Measurements from ENCODE around the gene MRPL34. TPM values are rescaled to one million over a fixed set of nuclear protein-coding genes. Genes with fewer than 3 reads are reported as not detected.
A peak's percentile ranks its signal among the peaks of the same experiment; 100 is the strongest.
"Not testable (repeated sequence)": the region's sequence is repeated elsewhere in the genome, so short reads cannot be mapped to it uniquely, and the experiment has no call there.

MRPL34 gene
- total RNA-seq, 1 donor from 2014 or later = 118 TPM

- Mint-ChIP-seq H3K9me3 (no peaks in the 10 kb centered on the region), H3K36me3 (ENCODE audit: low read depth) (peaks cover 3% of the 10 kb centered on the region), H3K27me3 (ENCODE audit: insufficient read depth) (no peaks in the 10 kb centered on the region), H3K4me3 (peak overlapping the region; percentile 89), H3K27ac (no peak overlapping the region), H3K4me1 (ENCODE audit: low read depth) (peaks cover 16% of the 10 kb centered on the region)
- no peak for DNase-seq (ENCODE audit: low spot score)
- intact Hi-C loops (cut with micrococcal nuclease) = no loop called here
Measured at GRCh38 chr19:17268754-17269153, 36.9 kb upstream of the MRPL34 start.

GRCh38 chr19:17274892-17275291 lies 30.8 kb upstream of the MRPL34 start:
- H3K27ac Mint-ChIP-seq; DNase-seq (ENCODE audit: low spot score); H3K27me3 Mint-ChIP-seq (ENCODE audit: insufficient read depth); H3K4me3 Mint-ChIP-seq; H3K4me1 Mint-ChIP-seq (ENCODE audit: low read depth); intact Hi-C loops (cut with micrococcal nuclease); H3K9me3 Mint-ChIP-seq: not testable (repeated sequence)
- peaks cover 17% of the 10 kb centered on the region for H3K36me3 Mint-ChIP-seq (ENCODE audit: low read depth)

- Mint-ChIP-seq H3K4me1 (ENCODE audit: low read depth) (no peaks in the 10 kb centered on the region), H3K4me3 (no peak overlapping the region), H3K9me3 (no peaks in the 10 kb centered on the region), H3K27me3 (ENCODE audit: insufficient read depth) (no peaks in the 10 kb centered on the region), H3K36me3 (ENCODE audit: low read depth) (peaks cover 14% of the 10 kb centered on the region), H3K27ac (no peak overlapping the region)
- no peak for DNase-seq (ENCODE audit: low spot score)
- intact Hi-C loops (cut with micrococcal nuclease) = no loop called here
Measured at GRCh38 chr19:17275441-17276175, 30.1 kb upstream of the MRPL34 start.

GRCh38 chr19:17279436-17279835 lies 26.2 kb upstream of the MRPL34 start:
- Mint-ChIP-seq H3K4me3 (no peak overlapping the region), H3K4me1 (ENCODE audit: low read depth) (peaks cover 4% of the 10 kb centered on the region), H3K9me3 (no peaks in the 10 kb centered on the region), H3K27ac (no peak overlapping the region), H3K36me3 (ENCODE audit: low read depth) (peaks cover 14% of the 10 kb centered on the region), H3K27me3 (ENCODE audit: insufficient read depth) (no peaks in the 10 kb centered on the region)
- DNase-seq (ENCODE audit: low spot score) = no peak
- intact Hi-C loops (cut with micrococcal nuclease) = loop anchor here (1.0 kb wide), 1 partner anchor 12 kb away; the partner anchor contains the start of gene BABAM1

GRCh38 chr19:17281391-17282304 lies 24.0 kb upstream of the MRPL34 start, which contains the start of gene ANKLE1:
Gene ANKLE1 (plus strand): TSS chr19:17281901. CDS start chr19:17281921, 20 bp downstream.
- Mint-ChIP-seq H3K4me3 (peak within 1 kb of the TSS; percentile 89), H3K9me3 (no peaks in the 10 kb centered on the region)
- peak; percentile 12 for DNase-seq (ENCODE audit: low spot score)

GRCh38 chr19:17282488-17283125 lies 23.1 kb upstream of the MRPL34 start:
- Mint-ChIP-seq H3K4me3 (peak overlapping the region; percentile 89), H3K4me1 (ENCODE audit: low read depth) (peaks cover 4% of the 10 kb centered on the region), H3K27me3 (ENCODE audit: insufficient read depth) (no peaks in the 10 kb centered on the region), H3K36me3 (ENCODE audit: low read depth) (peaks cover 3% of the 10 kb centered on the region), H3K9me3 (no peaks in the 10 kb centered on the region), H3K27ac (peak overlapping the region; percentile 58)
- intact Hi-C loops (cut with micrococcal nuclease) = loop anchor here (1.0 to 5.0 kb wide), 7 partner anchors 10 to 511 kb away; partner anchors contain the start of genes ABHD8 and OCEL1
- DNase-seq (ENCODE audit: low spot score) = peak; percentile 72

More at GRCh38 chr19:17281391-17282304, 24.0 kb upstream of the MRPL34 start, which contains the start of gene ANKLE1:
- H3K27ac Mint-ChIP-seq = peak within 1 kb of the TSS; percentile 58
- no peaks in the 10 kb centered on the region for H3K27me3 Mint-ChIP-seq (ENCODE audit: insufficient read depth)
- H3K36me3 Mint-ChIP-seq (ENCODE audit: low read depth) = peaks cover 7% of the 10 kb centered on the region
- peaks cover 4% of the 10 kb centered on the region for H3K4me1 Mint-ChIP-seq (ENCODE audit: low read depth)
- intact Hi-C loops (cut with micrococcal nuclease) = loop anchor here (1.0 to 5.0 kb wide), 7 partner anchors 11 to 510 kb away; partner anchors contain the start of genes ABHD8 and OCEL1

GRCh38 chr19:17283504-17283996 lies 22.1 kb upstream of the MRPL34 start:
- H3K4me3 Mint-ChIP-seq = no peak overlapping the region
- peak overlapping the region; percentile 34 for H3K27ac Mint-ChIP-seq
- peaks cover 4% of the 10 kb centered on the region for H3K4me1 Mint-ChIP-seq (ENCODE audit: low read depth)
- intact Hi-C loops (cut with micrococcal nuclease) = loop anchor here (5.0 kb wide), 1 partner anchor 56 kb away; the partner anchor contains the start of gene OCEL1
- H3K36me3 Mint-ChIP-seq (ENCODE audit: low read depth) = peaks cover 3% of the 10 kb centered on the region
- DNase-seq (ENCODE audit: low spot score) = no peak
- no peaks in the 10 kb centered on the region for H3K27me3 Mint-ChIP-seq (ENCODE audit: insufficient read depth)
- H3K9me3 Mint-ChIP-seq = no peaks in the 10 kb centered on the region

- no peaks in the 10 kb centered on the region for H3K27me3 Mint-ChIP-seq (ENCODE audit: insufficient read depth)
- H3K36me3 Mint-ChIP-seq (ENCODE audit: low read depth) = no peaks in the 10 kb centered on the region
- no peak overlapping the region for H3K4me3 Mint-ChIP-seq
- no peak overlapping the region for H3K27ac Mint-ChIP-seq
- DNase-seq (ENCODE audit: low spot score) = no peak
- H3K9me3 Mint-ChIP-seq = no peaks in the 10 kb centered on the region
- peaks cover 4% of the 10 kb centered on the region for H3K4me1 Mint-ChIP-seq (ENCODE audit: low read depth)
- intact Hi-C loops (cut with micrococcal nuclease) = no loop called here
Measured at GRCh38 chr19:17285415-17286135, 20.1 kb upstream of the MRPL34 start.

- Mint-ChIP-seq H3K36me3 (ENCODE audit: low read depth) (no peaks in the 10 kb centered on the region), H3K9me3 (no peaks in the 10 kb centered on the region), H3K27ac (no peak overlapping the region), H3K27me3 (ENCODE audit: insufficient read depth) (no peaks in the 10 kb centered on the region), H3K4me1 (ENCODE audit: low read depth) (peaks cover 4% of the 10 kb centered on the region), H3K4me3 (no peak overlapping the region)
- no peak for DNase-seq (ENCODE audit: low spot score)
- intact Hi-C loops (cut with micrococcal nuclease) = no loop called here
Measured at GRCh38 chr19:17286263-17286662, 19.4 kb upstream of the MRPL34 start.

- no peaks in the 10 kb centered on the region for H3K36me3 Mint-ChIP-seq (ENCODE audit: low read depth)
- peaks cover 4% of the 10 kb centered on the region for H3K4me1 Mint-ChIP-seq (ENCODE audit: low read depth)
- DNase-seq (ENCODE audit: low spot score) = no peak
- intact Hi-C loops (cut with micrococcal nuclease) = no loop called here
- no peak overlapping the region for H3K27ac Mint-ChIP-seq
- H3K27me3 Mint-ChIP-seq (ENCODE audit: insufficient read depth) = no peaks in the 10 kb centered on the region
- H3K9me3 Mint-ChIP-seq = no peaks in the 10 kb centered on the region
- no peak overlapping the region for H3K4me3 Mint-ChIP-seq
Measured at GRCh38 chr19:17286752-17287151, 18.9 kb upstream of the MRPL34 start.

- Mint-ChIP-seq H3K36me3 (ENCODE audit: low read depth) (no peaks in the 10 kb centered on the region), H3K27ac (no peak overlapping the region), H3K4me1 (ENCODE audit: low read depth) (no peaks in the 10 kb centered on the region), H3K27me3 (ENCODE audit: insufficient read depth) (no peaks in the 10 kb centered on the region), H3K4me3 (no peak overlapping the region), H3K9me3 (no peaks in the 10 kb centered on the region)
- intact Hi-C loops (cut with micrococcal nuclease) = no loop called here
- DNase-seq (ENCODE audit: low spot score) = peak; percentile 22
Measured at GRCh38 chr19:17289489-17289888, 16.2 kb upstream of the MRPL34 start.

Data from activated T-helper 1 cell treated with anti-CD3 and anti-CD28 coated beads, Interleukin-12 subunit alpha, Interleukin-12 subunit beta, Interleukin-2, Interleukin-4 antibody, amounts not matched to agents 30 ng/mL and 10 ng/mL and 1 ng/mL, durations not matched to agents 14 hours and 24 hours and 36 hours (primary cell).